Raji (cell line): ENCODE measurements around the gene CHIC2.

Source experiments
- POLR2A ChIP-seq: IDR thresholded peaks from 2 replicates; pipeline ENCODE4 v1.6.1; 2011; ENCODE audit warnings: low read depth, low read length, control low read depth; ENCODE audit not compliant: insufficient read depth

CHIC2 gene

GRCh38 chr4:54066718-54067129 is 2.3 kb upstream of the CHIC2 start:
- no peak for TF ChIP-seq POLR2A

DNA sequence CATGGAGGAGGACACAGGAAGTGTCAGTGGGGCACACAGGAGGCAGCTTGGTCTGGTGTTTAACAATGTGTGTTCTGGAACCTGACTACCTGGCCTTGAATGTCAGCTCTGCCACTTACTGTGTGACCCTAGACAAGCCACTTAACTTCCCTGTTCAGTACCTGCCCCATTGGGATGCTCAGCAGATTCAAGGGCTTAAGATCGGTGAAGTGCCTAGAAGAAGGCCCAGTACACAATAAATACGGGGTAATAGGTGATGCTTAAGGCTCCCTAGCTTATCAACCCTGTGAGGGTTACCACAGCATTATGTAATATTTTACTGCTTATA is 1.6 kb upstream of the CHIC2 start:
- no peak for TF ChIP-seq POLR2A

DNA sequence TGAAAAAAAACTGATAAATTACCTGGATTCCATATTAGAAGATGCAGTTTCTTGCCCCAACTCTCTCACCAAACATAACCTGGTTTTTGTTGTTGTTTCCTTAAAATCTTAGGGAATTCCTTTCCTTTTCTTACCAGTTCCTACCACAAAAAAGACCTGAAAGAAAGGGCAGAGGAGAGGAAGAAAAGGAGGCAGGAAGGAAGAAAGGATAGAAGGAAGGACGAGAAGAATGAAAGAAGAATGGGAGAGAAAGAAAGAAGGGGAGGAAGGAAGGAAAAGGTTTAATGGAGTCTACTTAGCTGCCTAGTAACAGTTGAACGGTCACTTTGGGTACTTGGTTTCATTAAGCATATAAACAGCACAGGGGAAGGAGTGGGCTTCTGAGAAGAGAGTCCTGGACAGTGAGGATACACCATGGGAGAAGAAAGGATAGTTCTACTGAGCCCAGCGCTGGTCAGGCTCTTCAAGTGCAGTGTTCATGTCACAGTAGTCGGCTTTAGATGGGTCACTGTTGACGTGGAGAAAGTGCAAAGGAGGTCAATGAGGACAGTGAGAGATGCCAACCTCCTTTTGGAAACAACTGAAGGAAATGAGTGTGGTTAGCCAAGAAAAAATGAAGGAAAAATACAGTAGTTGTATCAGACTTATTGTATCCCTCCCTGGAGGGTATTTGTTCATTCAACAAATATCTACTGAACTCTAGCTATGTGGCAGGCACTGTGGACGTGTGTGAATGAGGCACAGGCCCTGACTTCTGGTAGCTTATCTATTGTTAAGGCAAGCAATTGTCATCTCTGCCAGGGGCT is 1.1 kb upstream of the CHIC2 start:
- no peak for TF ChIP-seq POLR2A

- TF ChIP-seq POLR2A, result no peak
Measured at GRCh38 chr4:54063737-54064316, 578 bp downstream of the CHIC2 start.

GRCh38 chr4:54063229-54063628 is 1.2 kb downstream of the CHIC2 start:
- TF ChIP-seq POLR2A, result no peak

DNA sequence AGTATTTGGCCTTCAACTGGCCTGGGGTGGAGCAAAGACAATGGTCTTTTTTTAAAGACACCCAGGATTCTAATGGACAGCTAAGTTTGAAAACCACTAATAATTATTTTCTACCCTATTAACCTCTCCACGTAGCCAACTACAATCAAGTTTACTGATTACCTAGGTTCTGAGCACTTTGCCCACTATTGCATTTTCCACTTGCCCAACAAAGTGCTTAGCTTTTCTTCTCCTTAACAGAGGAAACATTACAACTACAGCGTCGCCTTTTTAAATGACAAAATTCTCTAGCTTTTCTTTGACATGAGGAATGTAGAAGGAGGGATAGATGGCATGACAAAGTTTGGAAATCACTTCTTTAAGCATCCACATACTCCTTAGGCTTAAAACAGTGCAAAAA is 2.0 kb downstream of the CHIC2 start:
- no peak for TF ChIP-seq POLR2A

DNA sequence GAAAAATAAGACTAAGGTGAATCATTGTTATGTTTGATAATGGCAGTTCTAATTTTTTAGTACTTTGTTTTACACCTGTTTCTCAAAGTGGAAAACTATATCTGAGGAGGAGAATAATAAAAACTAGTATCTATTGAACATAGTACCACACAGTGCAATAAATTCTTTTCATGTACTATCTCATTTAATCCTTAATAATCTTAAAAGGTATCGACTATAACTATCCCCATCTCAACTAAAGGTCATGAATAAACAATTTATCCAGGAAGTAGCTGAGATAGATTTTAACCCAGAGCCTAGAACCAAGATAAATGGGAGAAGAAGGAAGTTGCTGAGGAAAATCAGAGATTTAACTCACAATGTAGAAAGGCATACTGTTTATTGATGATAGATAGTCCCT is 2.5 kb downstream of the CHIC2 start:
- TF ChIP-seq POLR2A, result no peak

DNA sequence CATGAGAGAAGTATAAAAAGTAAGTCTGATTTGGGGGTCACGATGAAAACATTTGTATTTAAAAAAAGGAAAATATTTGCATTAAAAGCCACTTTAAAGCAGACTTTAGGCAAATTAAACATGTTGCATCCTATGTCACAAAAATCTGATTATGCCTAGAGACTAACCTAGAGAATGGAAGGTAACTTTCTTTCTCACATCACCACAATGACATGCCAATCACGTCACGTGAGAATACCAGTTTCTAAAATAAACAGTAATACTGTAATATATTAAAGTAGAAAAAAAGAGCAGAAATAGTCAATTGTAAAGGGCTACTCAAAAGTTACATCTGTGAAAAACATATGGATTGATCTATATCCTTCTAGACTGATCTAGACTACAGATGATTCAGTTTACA is 3.3 kb downstream of the CHIC2 start:
- no peak for TF ChIP-seq POLR2A

DNA sequence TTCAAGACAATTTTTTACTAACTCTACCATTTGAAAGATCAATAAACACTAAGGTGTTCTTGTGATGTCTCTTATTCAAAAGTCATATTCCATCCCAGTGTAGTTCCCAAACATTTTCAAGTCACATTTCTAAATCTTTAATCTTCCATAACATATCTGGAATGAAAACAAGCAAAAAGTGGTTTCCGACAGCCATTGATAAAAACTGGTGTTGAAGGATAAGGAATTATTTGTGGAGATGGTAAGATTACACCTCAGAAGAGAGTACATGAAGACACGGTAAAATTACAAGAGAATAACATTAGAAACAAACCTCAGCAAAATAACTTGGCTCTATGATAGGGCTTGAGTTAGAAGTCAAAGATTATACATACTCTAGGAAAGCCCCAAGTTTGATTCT is 4.3 kb downstream of the CHIC2 start:
- TF ChIP-seq POLR2A, result no peak

- TF ChIP-seq POLR2A, result no peak
Measured at GRCh38 chr4:54058171-54058570, 6.2 kb downstream of the CHIC2 start.

DNA sequence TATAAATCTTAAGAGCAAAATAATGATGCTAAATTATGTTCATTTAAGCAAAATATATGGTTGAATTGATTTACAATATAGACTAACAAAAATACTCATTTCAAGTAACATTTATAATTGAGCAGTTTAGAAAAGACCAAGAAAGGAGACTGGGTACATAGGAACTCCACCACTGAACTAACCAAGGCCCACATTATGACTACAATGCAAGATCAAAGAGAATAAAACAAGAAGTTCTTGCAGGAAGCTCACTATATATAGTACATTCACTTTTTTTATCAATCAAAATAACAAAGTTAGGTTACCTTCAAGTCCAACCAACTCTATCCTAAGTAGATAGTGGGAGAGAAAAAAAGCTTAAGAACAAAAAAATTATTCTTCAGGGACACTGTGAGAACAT is 8.0 kb downstream of the CHIC2 start:
- no peak for TF ChIP-seq POLR2A

GRCh38 chr4:54055494-54055893 is 8.9 kb downstream of the CHIC2 start:
- no peak for TF ChIP-seq POLR2A

DNA sequence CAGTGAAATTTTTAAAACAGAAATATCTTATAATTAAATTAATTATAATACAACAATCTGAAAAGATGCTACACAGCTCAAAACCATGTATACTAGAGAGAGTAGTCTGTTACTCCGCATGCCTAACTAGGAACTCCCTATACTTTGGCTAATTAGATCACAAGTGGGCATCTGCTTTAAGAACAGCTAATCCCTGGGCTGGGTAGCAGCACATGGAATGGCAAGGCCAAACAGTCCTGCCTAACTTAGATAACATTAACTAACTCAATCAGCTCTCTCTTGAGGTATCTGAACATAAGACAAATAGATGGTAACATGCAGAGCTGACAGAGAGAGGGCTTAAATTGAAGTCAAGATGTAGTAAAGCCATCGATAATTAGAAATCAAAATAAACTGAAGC is 9.9 kb downstream of the CHIC2 start:
- TF ChIP-seq POLR2A, result no peak

DNA sequence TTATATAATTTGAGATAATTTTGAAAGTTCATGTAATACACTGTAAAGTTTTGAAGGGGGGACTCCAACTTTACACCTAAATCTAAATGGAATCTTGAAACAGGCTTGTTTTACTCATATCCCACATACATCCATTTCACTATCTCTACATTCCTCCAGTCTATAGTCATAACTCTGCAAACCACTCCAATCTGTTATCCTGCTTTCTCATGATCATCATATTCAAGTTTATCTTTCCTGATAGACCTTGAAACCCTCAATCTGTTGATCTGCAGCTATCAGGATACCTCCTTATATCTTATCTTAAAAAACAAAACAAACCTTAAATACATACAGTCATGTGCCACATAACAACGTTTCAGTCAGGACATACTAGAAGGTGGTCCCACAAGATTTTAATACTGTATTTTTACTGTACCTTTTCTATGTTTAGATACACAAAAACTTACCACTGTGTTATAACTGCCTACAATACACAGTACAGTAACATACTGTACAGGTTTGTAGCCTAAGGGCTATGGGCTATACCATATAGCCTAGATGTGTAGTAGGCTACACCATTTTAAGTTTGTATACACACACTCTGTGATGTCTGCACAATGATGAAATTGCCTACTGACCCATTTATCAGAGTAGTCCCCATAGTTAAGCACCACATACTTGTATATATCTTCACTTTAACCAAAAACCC is 14.0 kb downstream of the CHIC2 start:
- no peak for TF ChIP-seq POLR2A

DNA sequence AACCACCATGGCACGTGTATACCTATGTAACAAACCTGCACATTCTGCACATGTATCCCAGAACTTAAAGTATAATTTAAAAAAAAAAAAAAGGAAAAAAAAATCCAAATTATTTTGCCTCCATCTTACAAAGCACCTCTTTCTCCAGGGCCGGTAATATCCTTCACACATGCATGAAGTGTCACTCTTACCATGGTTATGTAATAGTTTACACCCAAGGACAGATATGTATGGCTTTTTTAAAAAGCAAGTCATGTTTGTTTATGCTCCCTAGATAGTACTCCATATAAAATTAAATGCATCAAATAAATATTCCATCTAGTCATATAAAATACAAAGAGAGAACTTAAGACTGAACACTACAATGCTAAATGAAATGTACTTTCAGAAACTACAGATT is 22.5 kb downstream of the CHIC2 start:
- no peak for TF ChIP-seq POLR2A

DNA sequence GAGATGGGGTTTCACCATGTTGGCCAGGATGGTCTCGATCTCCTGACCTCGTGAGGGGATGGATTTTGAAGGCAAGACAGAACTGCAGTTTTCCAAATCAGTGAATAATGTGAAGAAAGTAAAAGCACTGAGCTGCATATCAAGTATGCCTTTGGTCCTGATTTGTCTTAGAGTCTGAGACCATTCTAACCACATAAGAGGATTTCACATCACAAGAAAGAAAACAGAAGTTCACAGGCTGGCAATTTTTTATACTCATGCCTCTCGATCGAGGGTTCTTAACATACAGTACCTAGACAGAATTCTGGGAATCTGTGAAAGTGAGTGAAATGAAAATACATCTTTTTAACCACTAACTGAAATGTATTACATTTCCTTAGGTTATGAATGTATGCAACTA is 23.3 kb downstream of the CHIC2 start:
- no peak for TF ChIP-seq POLR2A
